ENCODE data around the gene CLC. TPM values are rescaled to one million over a fixed set of nuclear protein-coding genes. Genes with fewer than 3 reads are reported as not detected.

The CLC gene
- total RNA-seq, 1 donor from 2014 or later, result not detected

GRCh38 chr19:39704181-39705044 is 33.4 kb downstream of the CLC start, which contains the start of gene LGALS14:
Gene LGALS14, plus strand, starts transcription at chr19:39704481. Its CDS starts 48 bp downstream, at chr19:39704529.
- Mint-ChIP-seq H3K27ac (no peak within 1 kb of the TSS), H3K9me3 (no peaks in the 10 kb centered on the region), H3K4me1 (no peaks in the 10 kb centered on the region), H3K27me3 (ENCODE audit: insufficient read depth, low read depth) (peaks cover 11% of the 10 kb centered on the region), H3K4me3 (no peak within 1 kb of the TSS), H3K36me3 (no peaks in the 10 kb centered on the region)
- H3K36me3 ChIP-seq, result no peaks in the 10 kb centered on the region
- no peaks in the 10 kb centered on the region for H3K79me2 ChIP-seq (ENCODE audit: low read depth)
- no peak within 1 kb of the TSS for H3K4me2 ChIP-seq
- no peak within 1 kb of the TSS for H2AFZ ChIP-seq (replicated peaks)
- H4K20me1 ChIP-seq (ENCODE audit: low read depth), result no peaks in the 10 kb centered on the region
- H3F3A ChIP-seq (ENCODE audit: low read depth), result no peaks in the 10 kb centered on the region
- TF ChIP-seq EZH2phosphoT487 (IDR thresholded peaks at IDR 0.05), result no peak
- TF ChIP-seq, protein P1, sequence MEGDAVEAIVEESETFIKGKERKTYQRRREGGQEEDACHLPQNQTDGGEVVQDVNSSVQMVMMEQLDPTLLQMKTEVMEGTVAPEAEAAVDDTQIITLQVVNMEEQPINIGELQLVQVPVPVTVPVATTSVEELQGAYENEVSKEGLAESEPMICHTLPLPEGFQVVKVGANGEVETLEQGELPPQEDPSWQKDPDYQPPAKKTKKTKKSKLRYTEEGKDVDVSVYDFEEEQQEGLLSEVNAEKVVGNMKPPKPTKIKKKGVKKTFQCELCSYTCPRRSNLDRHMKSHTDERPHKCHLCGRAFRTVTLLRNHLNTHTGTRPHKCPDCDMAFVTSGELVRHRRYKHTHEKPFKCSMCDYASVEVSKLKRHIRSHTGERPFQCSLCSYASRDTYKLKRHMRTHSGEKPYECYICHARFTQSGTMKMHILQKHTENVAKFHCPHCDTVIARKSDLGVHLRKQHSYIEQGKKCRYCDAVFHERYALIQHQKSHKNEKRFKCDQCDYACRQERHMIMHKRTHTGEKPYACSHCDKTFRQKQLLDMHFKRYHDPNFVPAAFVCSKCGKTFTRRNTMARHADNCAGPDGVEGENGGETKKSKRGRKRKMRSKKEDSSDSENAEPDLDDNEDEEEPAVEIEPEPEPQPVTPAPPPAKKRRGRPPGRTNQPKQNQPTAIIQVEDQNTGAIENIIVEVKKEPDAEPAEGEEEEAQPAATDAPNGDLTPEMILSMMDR (IDR thresholded peaks at IDR 0.05), result no peak
- TF ChIP-seq EZH2 (IDR thresholded peaks at IDR 0.05), result no peak
- DNase-seq (ENCODE audit: low spot score), result no peak
- no peaks in the 10 kb centered on the region for H3K4me1 ChIP-seq
- no peak within 1 kb of the TSS for H3K27ac ChIP-seq
- no peak within 1 kb of the TSS for H3K4me3 ChIP-seq
- H3K9ac ChIP-seq, result no peak within 1 kb of the TSS
- H3K9me3 ChIP-seq (ENCODE audit: low read depth), result no peaks in the 10 kb centered on the region
- H3K27me3 ChIP-seq, result no peaks in the 10 kb centered on the region

- H3K79me2 ChIP-seq (ENCODE audit: low read depth), result no peaks in the 10 kb centered on the region
- H3K4me3 ChIP-seq, result no peak overlapping the region
- no peaks in the 10 kb centered on the region for H3K4me1 Mint-ChIP-seq
- H3K9me3 ChIP-seq (ENCODE audit: low read depth), result no peaks in the 10 kb centered on the region
- no peaks in the 10 kb centered on the region for H4K20me1 ChIP-seq (ENCODE audit: low read depth)
- no peaks in the 10 kb centered on the region for H3K9me3 Mint-ChIP-seq
- H3K9ac ChIP-seq, result no peak overlapping the region
- TF ChIP-seq EZH2phosphoT487 (IDR thresholded peaks at IDR 0.05) (no peak), EZH2 (IDR thresholded peaks at IDR 0.05) (no peak)
- TF ChIP-seq, protein P1 (IDR thresholded peaks at IDR 0.05), result no peak
- DNase-seq (ENCODE audit: low spot score), result no peak
- no peaks in the 10 kb centered on the region for H3K27me3 ChIP-seq
- peaks cover 6% of the 10 kb centered on the region for H3K4me1 ChIP-seq
- no peak overlapping the region for H2AFZ ChIP-seq (replicated peaks)
- H3F3A ChIP-seq (ENCODE audit: low read depth), result no peaks in the 10 kb centered on the region
- no peaks in the 10 kb centered on the region for H3K36me3 Mint-ChIP-seq
- H3K27ac ChIP-seq, result no peak overlapping the region
- H3K36me3 ChIP-seq, result no peaks in the 10 kb centered on the region
- H3K27ac Mint-ChIP-seq, result no peak overlapping the region
- no peak overlapping the region for H3K4me3 Mint-ChIP-seq
- no peak overlapping the region for H3K4me2 ChIP-seq
- peaks cover 7% of the 10 kb centered on the region for H3K27me3 Mint-ChIP-seq (ENCODE audit: insufficient read depth, low read depth)
These were observed 36.5 kb downstream of the CLC start for GRCh38 chr19:39701291-39701690.

GRCh38 chr19:39698535-39698934 is 39.3 kb downstream of the CLC start:
- no peaks in the 10 kb centered on the region for H3K79me2 ChIP-seq (ENCODE audit: low read depth)
- Mint-ChIP-seq H3K4me1 (no peaks in the 10 kb centered on the region), H3K27me3 (ENCODE audit: insufficient read depth, low read depth) (peaks cover 2% of the 10 kb centered on the region)

More at GRCh38 chr19:39698535-39698934, 39.3 kb downstream of the CLC start:
- Histone ChIP-seq H3K9me3 (ENCODE audit: low read depth) (no peaks in the 10 kb centered on the region), H2AFZ (replicated peaks) (no peak overlapping the region), H3K27ac (no peak overlapping the region), H3K4me3 (no peak overlapping the region), H4K20me1 (ENCODE audit: low read depth) (no peaks in the 10 kb centered on the region), H3K36me3 (no peaks in the 10 kb centered on the region), H3K9ac (no peak overlapping the region), H3K27me3 (no peaks in the 10 kb centered on the region), H3K4me1 (peaks cover 6% of the 10 kb centered on the region), H3F3A (ENCODE audit: low read depth) (no peaks in the 10 kb centered on the region), H3K4me2 (no peak overlapping the region)
- H3K27ac Mint-ChIP-seq, result no peak overlapping the region
- H3K4me3 Mint-ChIP-seq, result no peak overlapping the region
- DNase-seq (ENCODE audit: low spot score), result no peak
- TF ChIP-seq EZH2 (IDR thresholded peaks at IDR 0.05), result no peak
- TF ChIP-seq EZH2phosphoT487 (IDR thresholded peaks at IDR 0.05), result no peak
- TF ChIP-seq, protein P1 (IDR thresholded peaks at IDR 0.05), result no peak
- no peaks in the 10 kb centered on the region for H3K9me3 Mint-ChIP-seq
- no peaks in the 10 kb centered on the region for H3K36me3 Mint-ChIP-seq
